ENCODE measurements around the gene BBS2. TPM values are rescaled to one million over a fixed set of nuclear protein-coding genes. Genes with fewer than 3 reads are reported as not detected.

The BBS2 gene
- total and polyA plus RNA-seq, 2 of the 4 experiments (the other 2 are of a cell fraction): 18.6 to 32.3 TPM

- in situ Hi-C loops (cut with MboI; ENCODE audit: low sequenced_read_pairs): no loop called here
- H3K18ac ChIP-seq (ENCODE audit: low read depth, low read length): no peak overlapping the region
- CTCF ChIA-PET: no interaction called here
Measured at GRCh38 chr16:56559109-56559508, 39.3 kb upstream of the BBS2 start.

More at GRCh38 chr16:56559109-56559508, 39.3 kb upstream of the BBS2 start:
- ATAC-seq (ENCODE audit: low read depth): no peak
- H4K91ac ChIP-seq (ENCODE audit: insufficient read depth, low read depth, low read length): no peak overlapping the region
- no peak for DNase-seq
- no peaks in the 10 kb centered on the region for H3K4me1 ChIP-seq (ENCODE audit: control insufficient read depth, insufficient read depth, low read length)
- no peak overlapping the region for H2BK15ac ChIP-seq (ENCODE audit: low read depth, low read length)
- no peak overlapping the region for H3K4me2 ChIP-seq (ENCODE audit: low read depth, low read length)
- no peak overlapping the region for H2AK5ac ChIP-seq (ENCODE audit: low read depth, low read length)
- H3K36me3 ChIP-seq (ENCODE audit: control insufficient read depth, insufficient read depth, low read length): no peaks in the 10 kb centered on the region
- no peak overlapping the region for H2BK5ac ChIP-seq (ENCODE audit: low read depth, low read length, poor library complexity, severe bottlenecking)
- H3K79me1 ChIP-seq (ENCODE audit: low read depth in 1 of 2, low read length in 2 of 2): no peaks in the 10 kb centered on the region
- no peak for TF ChIP-seq POLR2A (IDR thresholded peaks at IDR 0.05; ENCODE audit: low read depth, low read length)
- peaks cover 24% of the 10 kb centered on the region for H3K27me3 ChIP-seq (ENCODE audit: control insufficient read depth, insufficient read depth, low read length)
- no peak overlapping the region for H2BK120ac ChIP-seq (ENCODE audit: low read depth, low read length)
- BruUV-seq (replicated peaks): no TSS peak
- no peak overlapping the region for H3K27ac ChIP-seq (ENCODE audit: insufficient read depth, low read length)
- intact Hi-C loops (cut with micrococcal nuclease) (no loop called here), dilution Hi-C loops (cut with HindIII; ENCODE audit: low sequenced_read_pairs, unreplicated experiment) (no loop called here)
- POLR2A ChIA-PET (ENCODE audit: unreplicated experiment): no interaction called here
- H3K14ac ChIP-seq (replicated peaks; ENCODE audit: low read depth, low read length): no peak overlapping the region
- H3K56ac ChIP-seq (ENCODE audit: extremely low read depth, insufficient read depth, low read length): no peak overlapping the region
- H2BK20ac ChIP-seq (ENCODE audit: low read depth, low read length): no peak overlapping the region
- H4K5ac ChIP-seq (ENCODE audit: low read depth, low read length): no peak overlapping the region
- H3K9ac ChIP-seq (ENCODE audit: low read depth, low read length): no peak overlapping the region
- no peak overlapping the region for H4K8ac ChIP-seq (ENCODE audit: low read depth in 2 of 2, low read length in 2 of 2)
- no peaks in the 10 kb centered on the region for H4K20me1 ChIP-seq (ENCODE audit: insufficient read depth, low read length)
- no peak overlapping the region for H3K4me3 ChIP-seq (ENCODE audit: insufficient read depth, low read depth, low read length)
- H2AK9ac ChIP-seq (replicated peaks; ENCODE audit: low read depth, low read length, poor library complexity): no peak overlapping the region
- no peak overlapping the region for H2AFZ ChIP-seq (replicated peaks; ENCODE audit: low read length, poor library complexity)
- H3K9me1 ChIP-seq (ENCODE audit: insufficient read depth, low read length): 0 out of 2 replicates have a peak, but pooled peaks cover 4% of the 10 kb centered on the region
- H3K23ac ChIP-seq (ENCODE audit: low read depth, low read length): no peak overlapping the region
- no peak overlapping the region for H3K4ac ChIP-seq (ENCODE audit: low read depth, low read length)
- H3K9me3 ChIP-seq (ENCODE audit: control insufficient read depth, insufficient read depth, low read length): no peaks in the 10 kb centered on the region
- 33% methylated on average over 1 of the region's 4 CpGs; no CpG with 5 or more reads in 1 of the 2 experiments for WGBS, 2 experiments (ENCODE audit: extremely low coverage in 2 of 2, insufficient read length in 1 of 2)
